Suprapubic skin (tissue), 4 donors: ENCODE results near the gene CDKN2B. TPM values are rescaled to one million over a fixed set of nuclear protein-coding genes. Genes with fewer than 3 reads are reported as not detected.
"Not testable (repeated sequence)": the region's sequence is repeated elsewhere in the genome, so short reads cannot be mapped to it uniquely, and the experiment has no call there.

ENCODE experiments used
- DNase-seq, 2 donors: peaks; one replicate each; pipeline ENCODE4 v3.0.0-alpha.2; 2019; ENCODE audit warnings: low spot score in 2 of 2
- H3K27ac ChIP-seq: fragments of 200-600 bp; sonication (generic); one replicate; pipeline ENCODE4 v1.5.1; 2019
- H3K27me3 ChIP-seq: fragments of 200-600 bp; sonication (generic); one replicate; pipeline ENCODE4 v1.5.1; 2019
- H3K36me3 ChIP-seq: fragments of 200-600 bp; sonication (generic); one replicate; pipeline ENCODE4 v1.5.1; 2019
- H3K4me1 ChIP-seq: fragments of 200-600 bp; sonication (generic); one replicate; pipeline ENCODE4 v1.5.1; 2019
- H3K4me3 ChIP-seq: fragments of 200-600 bp; sonication (generic); one replicate; pipeline ENCODE4 v1.5.1; 2019; ENCODE audit warnings: mild to moderate bottlenecking
- H3K9me3 ChIP-seq: fragments of 200-600 bp; sonication (generic); one replicate; pipeline ENCODE4 v1.5.1; 2019
- CTCF ChIP-seq, 2 donors: fragments of 200-600 bp in 1 of 2; fragments of 450-650 bp in 1 of 2; sonication (generic) in 1 of 2; IDR thresholded peaks; one replicate each; pipeline ENCODE4 v1.5.1; 2016 to 2019; ENCODE audit warnings: antibody characterized with exemption in 2 of 2, mild to moderate bottlenecking in 1 of 2, moderate library complexity in 1 of 2
- EP300 ChIP-seq: sonication (generic); formaldehyde crosslinking; IDR thresholded peaks from one replicate; pipeline ENCODE4 v1.6.1; 2017; ENCODE audit warnings: antibody characterized with exemption
- POLR2A ChIP-seq, 2 donors: fragments of 450-650 bp; IDR thresholded peaks; one replicate each; pipeline ENCODE4 v1.6.1; 2017; ENCODE audit warnings: antibody characterized with exemption in 2 of 2, mild to moderate bottlenecking in 2 of 2, moderate library complexity in 2 of 2
- POLR2AphosphoS5 ChIP-seq, 3 donors: sonication (generic); formaldehyde crosslinking; IDR thresholded peaks; one replicate each; pipeline ENCODE4 v1.6.1; 2017; ENCODE audit warnings: antibody characterized with exemption in 3 of 3
- WGBS: methylation state at CpG from one replicate; pipeline ENCODE4 v1.1.5; 2018; 5-methylcytosine and 5-hydroxymethylcytosine counted together
- total RNA-seq, 4 donors: library from RNA; depleted of rRNA; stranded (reverse); fragments of >200 nt; gene quantifications; one replicate each; pipeline ENCODE4 v1.1.0, GENCODE V29; 2016

CDKN2B gene
- 10 to 100 TPM; 38.8 to 59.9 (median 51.9) TPM for total RNA-seq

GRCh38 chr9:22008717-22009505 is at the start of gene CDKN2B:
TSS of gene CDKN2B (minus strand) at chr9:22009305. CDS start at chr9:22008953, 352 bp downstream.
- H3K4me3 ChIP-seq, result peak within 1 kb of the TSS; percentile 55
- no peaks in the 10 kb centered on the region for H3K9me3 ChIP-seq
- no peaks in the 10 kb centered on the region for H3K36me3 ChIP-seq
- 2% methylated on average over 42 of the region's 86 CpGs for WGBS
- peak in 1 of 2 donors; percentile 29 for TF ChIP-seq POLR2A (IDR thresholded peaks at IDR 0.05)
- TF ChIP-seq CTCF (IDR thresholded peaks at IDR 0.05), result peak; percentile 58 to 88
- TF ChIP-seq EP300, result no peak
- peak in 2 of 3 donors; percentile 21 to 65 for TF ChIP-seq POLR2AphosphoS5 (IDR thresholded peaks at IDR 0.05)
- H3K27ac ChIP-seq, result peak within 1 kb of the TSS; percentile 79
- peak; percentile 97 for DNase-seq
- peaks cover 38% of the 10 kb centered on the region for H3K27me3 ChIP-seq
- H3K4me1 ChIP-seq, result peaks cover 38% of the 10 kb centered on the region

- WGBS, result 93% methylated on average over 6 of the region's 6 CpGs
- DNase-seq, H3K36me3 ChIP-seq, H3K4me3 ChIP-seq, H3K9me3 ChIP-seq, H3K27ac ChIP-seq, H3K27me3 ChIP-seq, H3K4me1 ChIP-seq: not testable (repeated sequence)
These were observed 48.9 kb upstream of the CDKN2B start for GRCh38 chr9:22057972-22058371.

- DNase-seq, result no peak
- H3K36me3 ChIP-seq, result no peaks in the 10 kb centered on the region
- H3K27ac ChIP-seq, result no peak overlapping the region
- H3K4me1 ChIP-seq, result no peaks in the 10 kb centered on the region
- no peaks in the 10 kb centered on the region for H3K9me3 ChIP-seq
- 49% methylated on average over 3 of the region's 3 CpGs for WGBS
- H3K27me3 ChIP-seq, result no peaks in the 10 kb centered on the region
- TF ChIP-seq POLR2A (IDR thresholded peaks at IDR 0.05), result no peak
- no peak for TF ChIP-seq EP300
- no peak for TF ChIP-seq POLR2AphosphoS5 (IDR thresholded peaks at IDR 0.05)
- TF ChIP-seq CTCF (IDR thresholded peaks at IDR 0.05), result no peak
- no peak overlapping the region for H3K4me3 ChIP-seq
These were observed 47.3 kb upstream of the CDKN2B start for GRCh38 chr9:22056402-22056801.

GRCh38 chr9:22055090-22055489 is 46.0 kb upstream of the CDKN2B start:
- no peak for TF ChIP-seq CTCF (IDR thresholded peaks at IDR 0.05)
- no peak for TF ChIP-seq EP300
- no peak for TF ChIP-seq POLR2AphosphoS5 (IDR thresholded peaks at IDR 0.05)
- TF ChIP-seq POLR2A (IDR thresholded peaks at IDR 0.05), result no peak
- H3K4me1 ChIP-seq, result peaks cover 10% of the 10 kb centered on the region
- no peaks in the 10 kb centered on the region for H3K9me3 ChIP-seq
- DNase-seq, result no peak
- no peaks in the 10 kb centered on the region for H3K36me3 ChIP-seq
- H3K4me3 ChIP-seq, result no peak overlapping the region
- H3K27ac ChIP-seq, result no peak overlapping the region
- no peaks in the 10 kb centered on the region for H3K27me3 ChIP-seq

GRCh38 chr9:22054529-22054928 is 45.4 kb upstream of the CDKN2B start:
- Histone ChIP-seq H3K4me1 (peaks cover 13% of the 10 kb centered on the region), H3K4me3 (no peak overlapping the region), H3K9me3 (no peaks in the 10 kb centered on the region), H3K27ac (no peak overlapping the region), H3K27me3 (no peaks in the 10 kb centered on the region), H3K36me3 (no peaks in the 10 kb centered on the region)
- DNase-seq, result no peak
- no peak for TF ChIP-seq POLR2AphosphoS5 (IDR thresholded peaks at IDR 0.05)
- TF ChIP-seq EP300, result no peak
- TF ChIP-seq POLR2A (IDR thresholded peaks at IDR 0.05), result no peak
- WGBS, result 95% methylated on average over 2 of the region's 2 CpGs

GRCh38 chr9:22054076-22054475 is 45.0 kb upstream of the CDKN2B start:
- Histone ChIP-seq H3K27ac (no peak overlapping the region), H3K27me3 (no peaks in the 10 kb centered on the region), H3K4me1 (peaks cover 13% of the 10 kb centered on the region), H3K36me3 (no peaks in the 10 kb centered on the region), H3K4me3 (no peak overlapping the region), H3K9me3 (no peaks in the 10 kb centered on the region)
- no peak for TF ChIP-seq EP300
- TF ChIP-seq POLR2A (IDR thresholded peaks at IDR 0.05), result no peak
- no peak for TF ChIP-seq POLR2AphosphoS5 (IDR thresholded peaks at IDR 0.05)
- TF ChIP-seq CTCF (IDR thresholded peaks at IDR 0.05), result no peak
- 92% methylated on average over 3 of the region's 3 CpGs for WGBS
- DNase-seq, result no peak
